Measurements from ENCODE around the gene FREM1.

DNA sequence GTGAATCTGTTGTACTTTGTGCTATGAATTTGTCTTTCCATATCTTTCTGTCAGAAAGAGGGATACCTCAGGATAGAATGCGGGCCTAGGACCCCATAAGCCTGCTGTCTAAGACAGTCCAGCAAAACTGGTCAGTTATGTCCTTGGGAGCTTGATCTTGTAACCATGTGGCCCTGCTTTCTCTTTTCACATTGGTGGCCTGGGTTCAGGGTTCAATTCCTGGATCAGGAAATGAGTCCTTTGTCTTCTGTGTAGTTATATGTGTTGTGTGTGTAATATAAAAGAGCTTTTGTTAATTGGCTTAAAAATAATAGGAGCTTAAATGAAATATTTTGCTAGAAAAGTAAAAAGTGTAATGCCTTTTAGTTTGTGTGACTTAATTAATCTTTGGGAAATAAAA, 16.9 kb downstream of the FREM1 start:
- TF ChIP-seq POLR2AphosphoS5 (IDR thresholded peaks at IDR 0.05), result no peak
- TF ChIP-seq, protein P1, sequence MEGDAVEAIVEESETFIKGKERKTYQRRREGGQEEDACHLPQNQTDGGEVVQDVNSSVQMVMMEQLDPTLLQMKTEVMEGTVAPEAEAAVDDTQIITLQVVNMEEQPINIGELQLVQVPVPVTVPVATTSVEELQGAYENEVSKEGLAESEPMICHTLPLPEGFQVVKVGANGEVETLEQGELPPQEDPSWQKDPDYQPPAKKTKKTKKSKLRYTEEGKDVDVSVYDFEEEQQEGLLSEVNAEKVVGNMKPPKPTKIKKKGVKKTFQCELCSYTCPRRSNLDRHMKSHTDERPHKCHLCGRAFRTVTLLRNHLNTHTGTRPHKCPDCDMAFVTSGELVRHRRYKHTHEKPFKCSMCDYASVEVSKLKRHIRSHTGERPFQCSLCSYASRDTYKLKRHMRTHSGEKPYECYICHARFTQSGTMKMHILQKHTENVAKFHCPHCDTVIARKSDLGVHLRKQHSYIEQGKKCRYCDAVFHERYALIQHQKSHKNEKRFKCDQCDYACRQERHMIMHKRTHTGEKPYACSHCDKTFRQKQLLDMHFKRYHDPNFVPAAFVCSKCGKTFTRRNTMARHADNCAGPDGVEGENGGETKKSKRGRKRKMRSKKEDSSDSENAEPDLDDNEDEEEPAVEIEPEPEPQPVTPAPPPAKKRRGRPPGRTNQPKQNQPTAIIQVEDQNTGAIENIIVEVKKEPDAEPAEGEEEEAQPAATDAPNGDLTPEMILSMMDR (IDR thresholded peaks at IDR 0.05), result no peak

All from breast epithelium (tissue), 3 donors.